Right renal pelvis (tissue), 4 donors: ENCODE results near the gene NEO1. TPM values are rescaled to one million over a fixed set of nuclear protein-coding genes. Genes with fewer than 3 reads are reported as not detected.
"Not testable (repeated sequence)": the region's sequence is repeated elsewhere in the genome, so short reads cannot be mapped to it uniquely, and the experiment has no call there.

Experiments
- DNase-seq, 4 donors: peaks; one replicate each; pipeline ENCODE4 v3.0.0-alpha.2; 2013; ENCODE audit warnings: low read depth in 4 of 4, low spot score in 3 of 4, missing footprints in 1 of 4
- polyA plus RNA-seq, 4 donors: library from polyadenylated mRNA; unstranded; fragments of 120-200 nt; gene quantifications; one replicate each; pipeline ENCODE4 v1.2.1, GENCODE V29; 2013; ENCODE audit not compliant: insufficient read length in 4 of 4

NEO1 gene
- polyA plus RNA-seq, 4 donors, result 126 to 141 (median 128) TPM

- DNase-seq, result no peak
These were observed 87.7 kb downstream of the NEO1 start for GRCh38 chr15:73139744-73140553.

- DNase-seq, result no peak
These were observed 89.1 kb downstream of the NEO1 start for GRCh38 chr15:73141216-73141900.

- no peak for DNase-seq
These were observed 90.8 kb downstream of the NEO1 start for GRCh38 chr15:73142802-73143762.

GRCh38 chr15:73143763-73144155 is 91.5 kb downstream of the NEO1 start:
- no peak for DNase-seq

GRCh38 chr15:73146419-73146818 is 94.2 kb downstream of the NEO1 start:
- no peak for DNase-seq

GRCh38 chr15:73150831-73151230 is 98.6 kb downstream of the NEO1 start:
- no peak for DNase-seq

- DNase-seq, result no peak
These were observed 100.8 kb downstream of the NEO1 start for GRCh38 chr15:73153024-73153423.

GRCh38 chr15:73153447-73153846 is 101.2 kb downstream of the NEO1 start:
- DNase-seq, result no peak

GRCh38 chr15:73156431-73157191 is 104.3 kb downstream of the NEO1 start:
- DNase-seq, result no peak

GRCh38 chr15:73161546-73161945 is 109.3 kb downstream of the NEO1 start:
- DNase-seq, result no peak

GRCh38 chr15:73165435-73165834 is 113.2 kb downstream of the NEO1 start:
- no peak for DNase-seq

GRCh38 chr15:73165844-73166243 is 113.6 kb downstream of the NEO1 start:
- DNase-seq, result no peak

GRCh38 chr15:73166711-73167110 is 114.4 kb downstream of the NEO1 start:
- not testable (repeated sequence) for DNase-seq

- DNase-seq, result no peak
These were observed 116.2 kb downstream of the NEO1 start for GRCh38 chr15:73168487-73168886.

GRCh38 chr15:73171711-73172110 is 119.4 kb downstream of the NEO1 start:
- no peak for DNase-seq

- no peak for DNase-seq
These were observed 120.2 kb downstream of the NEO1 start for GRCh38 chr15:73172508-73172907.

- DNase-seq, result no peak
These were observed 121.9 kb downstream of the NEO1 start for GRCh38 chr15:73174171-73174570.

- no peak for DNase-seq
These were observed 123.1 kb downstream of the NEO1 start for GRCh38 chr15:73175382-73175781.

- DNase-seq, result no peak
These were observed 124.3 kb downstream of the NEO1 start for GRCh38 chr15:73176598-73176997.

GRCh38 chr15:73183071-73183470 is 130.8 kb downstream of the NEO1 start:
- no peak for DNase-seq
